NCI-H1048 (cell line): ENCODE measurements around the gene CAPN5.

Experiments used
- DNase-seq: peaks from one replicate; lab custom pipeline; 2025; lab: John Stamatoyannopoulos, UW

Gene CAPN5

DNA sequence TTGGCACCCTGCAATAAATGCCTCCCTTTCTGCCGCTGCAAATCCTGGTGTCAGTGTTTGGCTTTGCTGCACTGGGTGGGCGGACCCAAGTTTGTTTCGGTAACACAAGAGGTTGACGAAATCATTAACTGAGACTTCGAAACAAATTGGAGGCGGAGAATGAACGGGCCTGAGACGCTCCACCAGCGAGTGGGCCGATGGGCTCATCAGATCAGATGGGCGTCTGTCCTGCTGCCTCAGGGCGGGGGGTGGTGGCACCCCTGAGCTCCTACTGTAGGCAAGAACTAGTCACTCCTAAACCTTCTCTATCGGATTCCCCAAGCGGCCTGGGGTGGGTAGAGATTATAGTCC is 918 bp upstream of the CAPN5 start:
- DNase-seq = no peak

DNA sequence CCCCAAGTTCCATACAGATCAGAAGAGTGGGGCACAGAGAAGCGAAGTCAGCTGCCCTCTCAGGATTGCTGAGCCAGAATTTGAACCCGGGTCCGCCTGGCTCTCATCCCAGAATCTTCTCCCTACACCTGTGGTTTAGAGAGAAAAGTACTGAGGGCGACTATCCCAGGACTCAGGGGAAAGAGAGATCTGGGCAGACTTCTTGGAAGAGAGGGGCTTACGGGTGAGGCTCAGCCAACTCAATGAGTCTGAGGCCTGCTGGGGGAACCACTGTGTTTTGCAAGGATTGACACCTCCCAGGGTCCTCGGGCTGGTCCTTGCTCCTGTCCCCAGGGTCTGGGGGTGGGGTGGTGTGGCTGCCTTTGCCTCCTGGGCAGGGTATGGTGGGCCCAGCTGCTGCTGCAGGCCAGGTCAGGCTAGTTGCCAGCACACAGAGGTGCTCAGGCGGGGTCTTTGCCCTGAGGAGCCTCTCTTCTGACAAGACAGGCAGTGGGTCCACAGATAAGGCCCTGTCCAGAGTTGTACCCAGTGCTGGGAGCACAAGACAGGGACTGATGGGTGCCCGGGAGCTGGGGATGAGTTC is 1.2 kb downstream of the CAPN5 start:
- DNase-seq = no peak

DNA sequence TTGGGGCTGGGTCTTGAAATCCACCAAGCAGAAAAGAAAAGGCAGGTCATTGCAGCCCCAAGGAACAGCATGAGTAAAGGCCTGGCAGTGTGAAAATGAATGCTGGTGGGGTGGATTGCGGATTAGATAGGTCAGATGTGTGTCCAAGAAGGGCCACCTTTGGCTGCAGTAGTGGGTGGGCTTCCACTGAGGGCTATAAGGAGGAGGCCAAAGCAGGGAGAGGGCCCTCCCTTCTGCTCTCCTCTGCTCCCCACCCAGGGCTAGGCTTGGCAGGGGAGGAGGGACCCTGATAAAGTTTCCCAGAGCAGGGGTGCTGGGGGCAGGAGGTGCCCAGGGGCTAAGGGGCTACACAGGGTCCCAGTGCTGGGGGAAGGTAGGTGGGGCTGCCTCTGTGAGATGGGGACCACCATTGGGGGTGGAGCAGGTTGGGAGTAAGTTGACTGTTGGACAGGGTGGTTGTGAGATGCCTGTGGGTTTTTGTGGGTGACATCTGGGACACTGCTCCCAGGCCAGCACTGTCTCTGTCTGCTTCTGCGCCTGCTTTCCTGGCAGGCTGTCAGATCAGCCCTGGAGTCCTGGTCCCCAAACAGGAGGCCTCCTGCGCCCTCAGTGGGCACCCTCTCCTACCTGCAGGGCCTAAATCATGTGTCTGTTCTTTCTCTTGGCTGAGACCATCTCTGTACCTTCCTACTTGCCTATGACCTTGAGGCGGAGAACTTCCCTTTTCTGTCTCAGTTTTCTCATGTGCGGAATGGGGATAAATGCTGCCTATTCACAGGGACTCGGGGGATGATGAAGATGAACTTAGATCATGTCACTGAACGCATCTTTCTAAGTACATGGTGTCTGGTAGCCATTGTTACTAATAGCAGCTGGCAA is 1.9 kb downstream of the CAPN5 start:
- no peak for DNase-seq

DNA sequence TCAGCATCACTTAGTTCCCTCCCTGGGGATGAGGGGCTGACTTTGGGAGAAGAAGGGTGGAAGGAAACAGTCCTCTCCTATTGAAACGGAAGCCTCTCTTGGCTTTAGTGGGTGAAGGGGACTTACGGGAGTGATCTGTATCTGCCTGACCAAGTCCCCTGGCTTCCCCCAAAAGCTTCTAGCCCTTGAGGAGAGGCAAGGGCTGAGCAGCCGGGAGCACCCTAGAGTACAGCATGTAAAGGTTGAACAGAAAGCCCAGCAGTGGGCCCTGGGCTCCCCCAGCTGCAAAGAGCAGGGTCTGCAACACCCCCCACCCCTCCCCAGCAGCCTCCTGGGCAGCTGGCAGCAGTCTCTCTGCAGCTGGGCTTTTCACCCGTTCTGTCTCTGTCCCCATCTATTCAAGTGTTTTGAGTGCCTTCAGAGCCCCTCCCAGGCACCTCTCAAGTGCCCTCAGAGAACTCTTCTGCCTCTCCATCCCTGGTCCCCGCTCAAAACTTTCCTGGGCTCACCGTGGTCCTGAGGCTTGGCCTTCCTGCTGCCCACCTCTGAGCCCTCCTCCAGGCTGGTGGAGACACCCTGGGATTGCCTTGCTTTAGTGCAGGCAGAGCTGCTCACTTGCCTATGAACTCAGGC is 2.7 kb downstream of the CAPN5 start:
- no peak for DNase-seq

DNA sequence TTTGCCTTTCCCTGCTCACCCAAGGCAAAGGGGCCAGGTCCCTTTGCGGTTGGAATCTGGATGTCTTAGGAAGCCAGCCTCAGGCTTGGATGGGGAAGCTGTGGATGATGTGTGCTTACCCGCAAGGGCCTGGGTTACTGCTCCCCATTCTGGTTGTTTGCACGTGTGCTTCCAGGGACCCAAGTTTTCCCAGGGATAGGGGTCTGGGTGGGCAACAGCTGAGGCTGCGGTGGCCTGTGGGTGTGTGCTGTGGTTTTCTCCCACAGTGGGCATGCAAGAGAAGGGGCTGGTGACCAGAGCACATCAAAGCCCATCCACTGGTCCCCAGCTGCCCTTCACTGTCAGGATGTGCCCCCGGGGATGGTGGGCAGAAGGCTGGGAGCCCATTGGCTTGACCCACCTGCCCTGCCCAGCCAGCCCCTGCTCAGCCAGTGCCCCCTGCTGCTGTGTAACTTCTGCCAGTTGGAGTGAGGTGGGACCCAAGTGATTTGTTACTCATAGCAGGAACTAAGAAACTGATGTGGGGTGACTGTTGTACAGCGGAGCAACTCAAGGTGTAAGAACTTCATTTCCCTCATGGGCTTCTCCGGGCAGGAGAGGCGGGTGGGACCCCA is 3.3 kb downstream of the CAPN5 start:
- no peak for DNase-seq

DNA sequence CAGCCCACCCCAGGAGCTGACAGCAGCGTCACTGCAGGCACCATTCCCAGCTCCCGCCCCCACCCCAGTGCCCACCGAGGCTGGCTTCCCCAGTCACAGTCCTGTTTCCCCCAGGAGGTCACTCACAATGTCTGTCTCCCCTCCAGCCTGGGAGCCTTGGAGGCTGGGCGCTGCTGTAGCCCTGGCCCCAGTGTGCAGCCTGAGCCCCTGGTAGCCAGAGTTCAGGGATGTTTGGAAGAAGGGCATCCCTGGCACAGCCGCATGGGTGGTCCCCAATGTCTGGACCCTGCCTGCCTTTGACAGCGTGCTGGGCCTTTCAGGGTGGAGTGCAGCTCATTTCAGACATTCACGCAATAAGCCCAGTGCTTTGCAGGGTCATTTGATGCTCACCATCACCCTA is 4.3 kb downstream of the CAPN5 start:
- DNase-seq = no peak

DNA sequence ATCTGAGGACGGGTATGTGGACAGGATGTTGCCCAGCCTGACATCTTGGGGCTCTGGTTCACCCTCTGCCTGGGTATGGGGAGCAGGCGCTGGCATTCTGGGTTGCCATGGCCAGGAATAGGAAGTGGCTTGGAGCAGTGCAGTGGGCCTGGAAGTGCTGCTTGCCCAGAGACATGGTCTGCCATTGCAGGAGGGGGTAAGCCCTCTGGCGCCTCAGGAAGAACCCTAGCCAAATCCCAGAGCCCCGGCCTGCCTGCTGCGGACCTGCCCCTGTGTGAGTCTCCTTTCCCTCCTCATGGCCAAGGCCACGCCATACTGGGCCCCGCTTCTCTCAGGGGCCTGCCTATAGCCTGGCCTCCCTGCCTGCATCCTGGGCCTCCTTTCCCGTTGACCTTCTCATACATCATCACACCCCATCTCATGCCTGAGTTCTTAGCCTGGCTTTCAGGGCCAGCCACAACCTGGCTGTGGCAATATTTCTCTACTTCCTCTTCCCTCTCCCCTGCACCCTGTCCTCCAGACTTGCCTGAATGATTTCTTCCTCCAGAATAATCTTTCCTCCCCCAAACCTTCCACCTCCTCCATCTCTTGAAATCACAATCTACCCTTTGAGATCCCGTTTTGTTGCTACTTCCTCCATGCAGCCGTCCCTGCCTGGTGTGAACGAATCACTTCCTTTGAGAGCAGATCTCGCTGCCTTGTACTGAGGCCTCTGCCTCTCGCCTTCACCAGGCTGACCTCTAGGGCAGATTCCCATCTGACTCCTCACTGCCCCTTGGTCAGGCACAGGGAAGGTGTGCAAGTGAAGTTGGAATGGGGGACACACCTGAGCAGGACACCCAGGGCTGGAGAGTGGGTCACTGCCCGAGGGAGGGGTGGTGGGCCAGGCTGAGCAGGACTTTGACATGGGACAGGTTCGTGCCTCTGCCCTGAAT is 5.2 kb downstream of the CAPN5 start:
- no peak for DNase-seq

DNA sequence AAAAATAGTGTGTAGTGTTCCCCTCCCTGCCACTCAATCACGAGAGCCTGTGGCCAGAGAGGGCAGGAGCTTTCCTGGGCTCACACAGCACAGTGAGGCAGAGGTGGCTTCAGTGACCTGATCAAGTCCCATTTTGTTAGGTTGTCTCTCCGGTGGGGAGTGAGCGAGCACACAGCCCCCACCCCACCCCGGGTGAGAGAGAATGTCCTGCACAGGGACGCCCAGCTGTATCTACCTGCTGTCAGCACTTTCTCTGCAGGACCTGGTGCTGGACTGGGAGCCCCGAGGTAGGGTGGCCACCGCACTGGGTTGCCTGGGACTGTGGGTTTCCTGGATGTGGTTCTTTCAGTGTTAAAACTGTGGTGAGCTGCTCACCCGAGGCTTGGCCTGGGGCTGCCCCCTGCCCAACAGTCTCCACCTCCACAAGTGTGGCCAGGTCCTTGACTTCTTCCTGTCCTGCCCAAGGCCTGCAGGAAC is 6.1 kb downstream of the CAPN5 start:
- DNase-seq = no peak

DNA sequence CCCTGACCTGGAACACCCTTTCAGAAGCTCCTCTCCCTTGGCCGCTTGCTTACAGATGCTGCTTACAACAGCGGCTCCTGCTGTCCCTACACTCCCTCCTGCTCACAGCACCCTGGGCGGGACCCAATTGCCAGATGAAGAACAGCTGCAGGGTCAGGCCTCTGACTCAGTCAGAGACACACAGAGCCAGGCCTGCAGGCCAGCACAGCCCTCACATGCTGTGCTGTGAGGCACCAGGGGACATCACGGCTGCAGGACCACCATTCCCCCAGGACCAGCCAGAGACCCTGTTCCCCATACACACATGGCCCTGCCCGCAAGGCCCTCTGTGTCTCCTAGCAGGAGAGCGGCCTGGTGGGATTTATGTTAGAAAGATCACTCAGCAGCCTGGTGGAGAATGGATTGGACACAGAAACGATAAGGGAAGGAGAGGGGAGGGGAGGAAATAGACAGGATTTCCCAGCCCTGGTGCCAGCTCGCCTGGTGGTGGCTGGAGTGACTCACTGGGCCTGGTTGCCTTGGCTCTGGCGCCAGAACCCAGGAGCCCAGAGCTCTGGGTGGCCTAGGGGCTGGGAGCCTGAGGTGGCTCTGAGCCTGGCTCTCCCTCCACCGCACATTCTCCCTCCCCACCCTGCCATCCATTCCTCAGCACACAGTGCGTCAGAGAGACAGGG is 6.7 kb downstream of the CAPN5 start:
- DNase-seq = no peak

DNA sequence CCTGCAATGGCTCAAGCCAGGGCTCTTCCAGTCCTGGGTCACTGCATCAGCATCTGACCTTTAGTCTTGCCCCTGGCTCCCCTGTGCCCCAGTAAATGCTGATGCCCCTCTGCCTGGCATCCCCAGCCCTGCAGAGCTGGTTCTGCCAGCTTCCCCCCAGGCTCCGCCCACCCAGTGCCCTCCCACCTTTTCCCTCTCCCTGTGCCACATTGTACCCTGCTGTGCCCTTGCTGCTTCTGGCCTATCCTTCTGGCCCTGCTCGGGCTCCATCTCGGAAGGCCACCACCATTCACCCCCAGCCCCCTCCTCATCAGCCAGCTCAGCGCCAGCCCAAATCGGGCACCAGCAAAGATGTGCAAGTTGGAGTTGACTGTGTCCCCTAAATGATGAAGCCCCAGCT is 7.4 kb downstream of the CAPN5 start:
- no peak for DNase-seq

DNA sequence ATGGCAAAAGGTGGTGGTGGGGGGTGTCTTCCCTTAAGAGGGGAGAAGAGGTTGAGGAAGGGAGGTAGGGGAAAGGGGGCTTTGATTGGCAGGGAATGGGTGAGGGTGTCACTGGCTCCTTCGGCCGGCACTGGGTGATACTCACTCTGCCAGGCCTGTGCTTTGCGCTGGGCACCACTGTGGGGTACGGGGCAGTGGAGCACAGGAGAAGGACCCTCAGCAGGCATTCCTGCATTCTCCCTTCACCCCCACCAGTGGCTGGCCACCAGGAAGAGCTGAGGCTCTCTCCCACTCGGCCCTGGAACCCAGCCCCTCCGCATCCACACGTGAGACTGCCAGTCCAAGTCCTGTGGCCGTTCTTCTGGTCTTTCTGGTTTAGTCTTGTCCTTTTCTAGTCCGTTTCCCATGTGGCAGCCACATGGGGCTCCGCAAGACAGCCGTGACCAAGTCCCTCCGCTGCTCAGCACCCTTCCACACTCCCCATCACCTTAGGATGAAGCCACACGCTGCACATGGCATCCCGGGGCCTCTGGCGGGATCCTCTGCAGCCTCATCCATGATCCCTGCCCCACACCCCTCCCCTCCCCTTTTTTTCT is 8.0 kb downstream of the CAPN5 start:
- DNase-seq = no peak

DNA sequence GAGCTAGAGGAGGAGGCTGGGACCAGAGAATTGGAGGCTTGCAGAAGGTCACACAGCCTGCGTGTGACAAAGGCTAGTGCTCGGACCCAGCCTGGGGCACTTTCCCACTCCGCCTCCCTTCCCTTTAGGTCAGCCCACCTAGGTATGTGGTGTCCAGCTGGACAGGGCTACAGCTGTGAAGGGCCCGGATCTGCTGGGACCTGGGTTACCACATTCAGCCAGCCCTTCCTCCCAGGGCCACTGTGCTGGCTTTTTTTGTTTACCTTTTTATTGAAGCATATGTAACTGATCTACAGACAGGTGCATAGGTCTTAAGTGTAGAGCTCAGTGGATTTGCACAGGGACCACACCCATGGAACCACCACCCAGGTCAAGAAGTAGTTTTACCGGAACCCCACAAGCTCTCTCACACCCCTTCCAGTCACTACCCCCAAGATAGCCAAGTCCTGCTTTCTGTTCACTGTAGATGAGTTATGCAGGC is 8.7 kb downstream of the CAPN5 start:
- no peak for DNase-seq

DNA sequence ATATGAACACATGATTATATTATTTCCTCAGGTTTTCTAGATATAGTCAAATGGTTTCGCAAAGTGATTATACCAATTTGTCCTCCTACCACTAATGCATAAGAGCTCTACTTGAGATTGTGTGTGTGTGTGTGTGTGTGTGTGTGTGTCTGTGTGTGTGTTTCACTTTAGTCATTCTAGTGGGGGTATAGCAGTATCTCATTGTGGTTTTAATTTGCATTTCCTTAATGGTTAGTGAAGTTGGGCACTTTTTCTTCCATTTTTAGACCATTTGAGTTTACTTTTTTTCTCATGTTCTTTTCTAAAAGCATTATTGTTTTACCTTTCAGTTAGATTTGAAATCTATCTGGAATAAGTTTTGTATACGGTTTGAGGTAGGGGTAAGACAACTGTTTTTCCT is 12.9 kb downstream of the CAPN5 start:
- DNase-seq = no peak

DNA sequence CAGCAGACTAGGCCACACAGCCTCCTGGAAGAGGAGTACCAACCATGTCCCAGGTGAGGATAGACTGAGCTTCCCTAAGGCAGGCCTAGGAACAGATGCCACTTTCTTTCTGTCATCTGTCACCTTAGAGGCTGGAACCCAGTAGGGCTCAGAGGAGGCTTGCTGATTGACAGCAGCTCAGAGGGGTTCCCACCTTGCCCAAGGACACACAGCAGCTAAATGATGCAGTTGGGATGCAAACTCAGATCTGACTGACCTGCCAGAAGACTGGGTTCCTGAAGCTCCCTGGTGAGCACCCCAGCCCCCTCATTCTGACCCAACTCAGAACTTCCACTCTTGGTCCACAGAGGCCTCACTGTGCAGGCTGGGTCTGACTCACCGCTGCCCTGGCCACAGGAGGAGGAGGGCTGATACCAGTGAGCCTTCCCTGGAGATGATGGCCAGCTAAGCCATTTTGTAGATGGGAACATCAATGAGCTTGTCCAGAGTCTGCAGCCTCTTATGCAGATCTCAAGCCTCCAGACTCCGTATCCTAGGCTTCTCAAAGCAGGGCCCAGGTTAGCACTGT is 14.0 kb downstream of the CAPN5 start:
- DNase-seq = no peak

DNA sequence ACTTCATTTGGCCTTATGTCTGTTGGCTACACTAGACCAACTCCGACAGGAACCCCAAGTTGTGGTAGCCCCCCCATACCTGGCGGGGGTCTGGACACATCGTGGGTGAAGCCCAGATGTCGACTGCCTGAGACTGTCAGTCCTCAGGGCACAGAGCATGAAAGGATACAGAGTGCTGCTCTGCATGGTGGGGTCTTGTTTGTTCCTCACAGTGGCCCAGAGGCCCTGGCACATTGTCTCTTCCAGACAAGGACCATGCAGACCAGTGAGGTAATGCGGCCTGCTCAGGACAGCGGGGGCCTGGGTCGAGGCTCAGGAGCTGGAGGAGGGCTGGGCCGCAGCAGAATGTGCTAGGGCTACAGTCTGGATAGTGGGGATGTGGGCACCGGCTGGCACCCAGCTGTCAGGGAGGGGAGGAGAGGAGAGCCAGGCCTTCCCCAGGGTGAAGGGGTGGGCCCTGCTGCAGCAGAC is 14.6 kb downstream of the CAPN5 start:
- DNase-seq = no peak

DNA sequence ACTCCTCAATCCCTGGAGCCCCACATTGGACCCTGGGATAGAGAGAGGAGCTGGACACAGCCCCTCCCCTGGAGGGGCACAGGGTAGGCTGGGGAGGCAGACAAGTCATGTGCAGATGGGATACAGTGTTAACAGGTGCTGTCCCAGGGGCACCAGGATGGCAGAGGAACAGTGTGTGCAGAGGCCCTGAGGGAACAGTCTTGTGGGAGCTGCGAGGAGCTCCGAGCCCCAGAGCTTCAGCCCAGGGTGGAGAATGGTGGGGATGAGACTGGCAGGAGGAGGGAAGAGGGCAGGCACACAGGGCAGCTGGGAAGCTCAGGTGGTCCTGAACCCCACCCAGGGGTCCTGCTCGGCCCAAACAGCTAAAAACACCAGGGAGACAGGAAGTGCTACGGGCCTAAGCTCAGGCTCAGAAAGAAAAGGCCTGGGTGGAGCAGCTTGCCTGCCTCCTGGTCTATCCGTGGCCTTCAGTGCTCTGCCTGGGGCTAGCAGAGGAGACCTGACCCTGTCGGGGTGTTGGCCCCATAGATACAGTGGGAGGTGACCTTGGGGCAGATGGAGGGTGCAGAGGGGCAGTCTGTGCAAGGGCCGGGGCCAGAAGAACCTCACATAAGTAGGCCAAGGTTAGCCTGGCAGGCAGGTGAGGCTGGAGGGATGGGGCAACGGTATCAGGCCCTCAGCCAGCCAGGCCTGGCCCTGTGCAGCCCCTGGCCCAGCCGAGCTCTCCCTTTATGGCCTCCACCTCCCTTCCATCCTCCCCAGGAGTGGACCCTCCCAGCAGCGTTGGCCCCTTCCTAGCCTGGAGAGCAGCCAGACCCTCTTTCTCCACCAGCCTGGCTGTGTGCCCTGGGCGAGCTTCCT is 15.4 kb downstream of the CAPN5 start:
- DNase-seq = no peak

DNA sequence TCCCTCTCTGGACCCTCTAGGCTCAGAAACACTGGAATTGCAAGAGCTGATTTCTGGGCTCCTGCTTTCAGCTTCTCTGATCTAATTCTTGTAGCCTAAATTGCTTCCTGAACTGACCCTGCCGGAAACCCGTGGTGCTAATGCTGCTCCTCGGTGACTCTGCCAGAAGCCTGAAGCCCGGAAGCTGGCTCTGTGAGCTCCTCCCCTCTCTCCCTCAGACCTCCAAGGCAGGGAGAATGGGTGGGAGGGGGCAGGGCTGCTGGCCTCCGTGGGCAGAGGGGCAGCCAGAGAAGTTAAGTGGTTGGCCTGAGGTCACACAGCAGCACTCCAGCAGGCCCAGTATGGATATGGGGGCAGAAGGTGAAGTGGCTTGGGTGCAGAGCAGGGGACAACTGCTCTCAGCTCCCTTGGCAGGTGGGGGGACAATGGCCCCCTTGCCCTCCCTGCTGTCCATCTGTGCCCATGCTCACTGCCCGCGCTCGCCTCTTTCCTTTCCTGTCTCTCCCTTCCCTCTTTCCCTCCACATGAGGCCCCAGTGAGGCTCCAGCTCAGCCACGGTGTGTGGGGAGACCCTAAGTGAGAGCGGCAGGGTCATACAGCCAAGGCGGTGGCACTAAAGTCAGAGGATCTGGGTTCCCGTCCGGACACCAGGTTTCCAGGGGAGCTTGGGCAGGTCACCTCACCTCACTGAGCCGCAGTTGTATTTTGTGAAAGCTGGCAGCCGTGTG is 16.2 kb downstream of the CAPN5 start:
- no peak for DNase-seq

DNA sequence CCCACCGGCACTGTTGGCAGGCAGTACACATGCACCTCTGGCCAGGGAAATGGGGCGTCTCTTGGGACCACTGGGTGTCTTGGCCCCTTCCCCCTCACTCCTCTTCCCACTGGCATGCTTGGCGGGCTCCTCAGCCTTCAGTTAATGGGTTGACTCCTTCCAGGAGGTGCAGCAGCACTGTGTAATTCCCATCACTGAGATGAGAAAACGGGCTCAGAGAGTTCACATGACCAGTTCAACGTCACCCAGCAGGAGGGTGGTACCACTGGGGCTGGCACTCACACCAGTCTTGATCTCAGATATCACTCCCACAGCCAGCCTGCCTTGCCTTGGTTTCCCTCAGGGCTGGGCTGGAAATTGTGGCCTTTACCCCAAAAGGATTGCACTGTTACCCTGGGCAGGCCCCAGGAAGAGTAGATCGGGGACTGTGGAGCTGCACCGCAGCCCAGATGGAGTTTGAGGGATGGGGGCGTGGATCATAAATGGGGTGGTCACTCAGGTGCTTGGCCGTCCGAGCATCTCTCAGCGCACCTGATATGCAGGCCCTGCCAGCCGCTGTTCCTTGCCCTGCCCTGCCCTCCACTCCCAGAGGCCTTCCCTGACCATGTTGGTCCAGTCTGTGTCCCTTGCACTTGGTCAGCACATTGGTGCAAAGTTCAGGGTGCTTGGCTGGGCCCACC is 16.9 kb downstream of the CAPN5 start:
- no peak for DNase-seq
